Measurements from ENCODE around the gene BCL2L15.

DNA sequence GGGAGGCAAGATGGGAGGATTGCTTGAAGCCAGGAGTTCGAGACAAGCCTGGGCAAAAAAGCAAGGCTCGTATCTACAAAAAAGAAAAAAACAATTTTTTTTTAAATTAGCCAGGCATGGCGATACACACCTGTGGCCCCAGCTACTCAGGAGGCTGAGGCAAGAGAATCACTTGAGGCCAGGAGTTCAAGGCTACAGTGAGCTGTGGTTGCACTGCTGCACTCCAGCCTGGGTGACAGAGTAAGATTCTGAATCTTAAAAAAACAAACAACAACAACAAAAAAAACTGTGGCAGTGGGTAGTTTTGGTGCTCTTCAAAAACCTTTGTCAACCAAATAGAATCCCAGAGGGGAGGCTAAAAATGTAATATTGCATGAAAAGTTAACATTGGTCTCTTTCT lies 16.6 kb downstream of the BCL2L15 start:
- TF ChIP-seq, protein P1, sequence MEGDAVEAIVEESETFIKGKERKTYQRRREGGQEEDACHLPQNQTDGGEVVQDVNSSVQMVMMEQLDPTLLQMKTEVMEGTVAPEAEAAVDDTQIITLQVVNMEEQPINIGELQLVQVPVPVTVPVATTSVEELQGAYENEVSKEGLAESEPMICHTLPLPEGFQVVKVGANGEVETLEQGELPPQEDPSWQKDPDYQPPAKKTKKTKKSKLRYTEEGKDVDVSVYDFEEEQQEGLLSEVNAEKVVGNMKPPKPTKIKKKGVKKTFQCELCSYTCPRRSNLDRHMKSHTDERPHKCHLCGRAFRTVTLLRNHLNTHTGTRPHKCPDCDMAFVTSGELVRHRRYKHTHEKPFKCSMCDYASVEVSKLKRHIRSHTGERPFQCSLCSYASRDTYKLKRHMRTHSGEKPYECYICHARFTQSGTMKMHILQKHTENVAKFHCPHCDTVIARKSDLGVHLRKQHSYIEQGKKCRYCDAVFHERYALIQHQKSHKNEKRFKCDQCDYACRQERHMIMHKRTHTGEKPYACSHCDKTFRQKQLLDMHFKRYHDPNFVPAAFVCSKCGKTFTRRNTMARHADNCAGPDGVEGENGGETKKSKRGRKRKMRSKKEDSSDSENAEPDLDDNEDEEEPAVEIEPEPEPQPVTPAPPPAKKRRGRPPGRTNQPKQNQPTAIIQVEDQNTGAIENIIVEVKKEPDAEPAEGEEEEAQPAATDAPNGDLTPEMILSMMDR (IDR thresholded peaks at IDR 0.05 in 4 of 5, conservative IDR thresholded peaks at IDR 0.05 in 1 of 5), result no peak
- no peak for TF ChIP-seq POLR2A (IDR thresholded peaks at IDR 0.05)

Data from gastrocnemius medialis (tissue), 4 donors.